Naive B cell (primary cell): ENCODE data around the gene BAZ2B. TPM values are rescaled to one million over a fixed set of nuclear protein-coding genes. Genes with fewer than 3 reads are reported as not detected.

Source experiments
- ATAC-seq, 2 donors: fragments of 150-1000 bp; cut with Tn5 transposase; 2 replicates each; pipeline ENCODE4 v1.10.0; 2021; ENCODE audit warnings: low read depth in 2 of 2, mild to moderate bottlenecking in 2 of 2, moderate library complexity in 2 of 2
- DNase-seq: peaks from one replicate; pipeline ENCODE4 v3.0.0; 2022
- H3K27ac Mint-ChIP-seq, 6 donors: one replicate each; pipeline ENCODE4 v1.8.0; 2020 to 2022; ENCODE audit warnings: mild to moderate bottlenecking in 6 of 6, mixed read lengths in 6 of 6, moderate library complexity in 5 of 6, inconsistent platforms in 2 of 6
- H3K27me3 Mint-ChIP-seq, 3 donors: one replicate each; pipeline ENCODE4 v1.8.0; 2021 to 2022; ENCODE audit warnings: mixed read lengths in 3 of 3, mild to moderate bottlenecking in 1 of 3
- H3K36me3 Mint-ChIP-seq, 2 donors: one replicate each; pipeline ENCODE4 v1.8.0; 2020 to 2022; ENCODE audit warnings: mixed read lengths in 2 of 2, inconsistent platforms in 1 of 2, mild to moderate bottlenecking in 1 of 2
- H3K4me1 Mint-ChIP-seq, 3 donors: one replicate each; pipeline ENCODE4 v1.8.0; 2020 to 2022; ENCODE audit warnings: mixed read lengths in 3 of 3, inconsistent platforms in 1 of 3, mild to moderate bottlenecking in 1 of 3, moderate library complexity in 1 of 3
- H3K4me3 Mint-ChIP-seq, 8 donors: one replicate each; pipeline ENCODE4 v1.8.0; 2020 to 2022; ENCODE audit warnings: mild to moderate bottlenecking in 8 of 8, mixed read lengths in 8 of 8, moderate library complexity in 8 of 8, inconsistent platforms in 2 of 8
- H3K9me3 Mint-ChIP-seq, 7 donors: one replicate each; pipeline ENCODE4 v1.8.0; 2020 to 2022; ENCODE audit warnings: mixed read lengths in 7 of 7, mild to moderate bottlenecking in 5 of 7, inconsistent platforms in 2 of 7, moderate library complexity in 1 of 7
- polyA plus RNA-seq, 6 donors: library from polyadenylated mRNA; unstranded; fragments of 300-500 nt; fragmentation: Illumina TruSeq; gene quantifications; one replicate each; pipeline ENCODE4 v1.2.3, GENCODE V29; 2021; ENCODE audit warnings: low read depth in 6 of 6

Gene BAZ2B
- polyA plus RNA-seq, 6 donors from 2014 or later = 15.2 to 30.5 (median 23.1) TPM

- H3K4me1 Mint-ChIP-seq = peaks cover 9 to 19% (median 10%) of the 10 kb centered on the region in 3 donors
- H3K36me3 Mint-ChIP-seq = peaks cover under 1 to 6% of the 10 kb centered on the region in 2 donors
- DNase-seq (no peak), ATAC-seq (no peak)
- no peaks in the 10 kb centered on the region for H3K27me3 Mint-ChIP-seq
- H3K9me3 Mint-ChIP-seq = peaks cover 0 to 2% (median 0%) of the 10 kb centered on the region in 7 donors
- H3K27ac Mint-ChIP-seq = no peak overlapping the region
- H3K4me3 Mint-ChIP-seq = no peak overlapping the region
Observed at GRCh38 chr2:159455330-159455918, 160.9 kb downstream of the BAZ2B start.

- Mint-ChIP-seq H3K4me3 (no peak overlapping the region), H3K36me3 (peaks cover 4 to 6% of the 10 kb centered on the region in 2 donors), H3K27ac (no peak overlapping the region), H3K27me3 (no peaks in the 10 kb centered on the region), H3K9me3 (peaks cover 0 to 2% (median 0%) of the 10 kb centered on the region in 7 donors), H3K4me1 (peaks cover 9 to 21% (median 10%) of the 10 kb centered on the region in 3 donors)
- no peak for DNase-seq
- no peak for ATAC-seq
Observed at GRCh38 chr2:159454185-159454584, 162.2 kb downstream of the BAZ2B start.

GRCh38 chr2:159450180-159450579 lies 166.2 kb downstream of the BAZ2B start:
- H3K27me3 Mint-ChIP-seq = no peaks in the 10 kb centered on the region
- peaks cover 0 to 3% (median 0%) of the 10 kb centered on the region in 7 donors for H3K9me3 Mint-ChIP-seq
- no peak overlapping the region for H3K4me3 Mint-ChIP-seq
- H3K36me3 Mint-ChIP-seq = peaks cover 17 to 25% of the 10 kb centered on the region in 2 donors
- no peak for ATAC-seq
- peaks cover 0 to 1% (median under 1%) of the 10 kb centered on the region in 3 donors for H3K4me1 Mint-ChIP-seq
- peak overlapping the region in 1 of 6 donors; percentile 75 for H3K27ac Mint-ChIP-seq
- DNase-seq = no peak

GRCh38 chr2:159449504-159450124 lies 166.7 kb downstream of the BAZ2B start:
- peak overlapping the region in 1 of 6 donors; percentile 53 for H3K27ac Mint-ChIP-seq
- no peak for DNase-seq
- H3K27me3 Mint-ChIP-seq = no peaks in the 10 kb centered on the region
- H3K4me1 Mint-ChIP-seq = peaks cover 0 to 1% (median 0%) of the 10 kb centered on the region in 3 donors
- H3K9me3 Mint-ChIP-seq = peaks cover 0 to 3% (median 0%) of the 10 kb centered on the region in 7 donors
- no peak for ATAC-seq
- no peak overlapping the region for H3K4me3 Mint-ChIP-seq
- H3K36me3 Mint-ChIP-seq = peaks cover 23 to 31% of the 10 kb centered on the region in 2 donors

GRCh38 chr2:159446817-159447216 lies 169.5 kb downstream of the BAZ2B start:
- Mint-ChIP-seq H3K27me3 (no peaks in the 10 kb centered on the region), H3K36me3 (peaks cover 34 to 37% of the 10 kb centered on the region in 2 donors), H3K4me1 (peaks cover 0 to 1% (median 0%) of the 10 kb centered on the region in 3 donors), H3K4me3 (no peak overlapping the region), H3K9me3 (peaks cover 0 to 3% (median 0%) of the 10 kb centered on the region in 7 donors), H3K27ac (no peak overlapping the region)
- DNase-seq = no peak
- ATAC-seq = no peak

- peaks cover 34 to 37% of the 10 kb centered on the region in 2 donors for H3K36me3 Mint-ChIP-seq
- ATAC-seq (no peak), DNase-seq (no peak)
- H3K27me3 Mint-ChIP-seq = no peaks in the 10 kb centered on the region
- H3K27ac Mint-ChIP-seq = no peak overlapping the region
- H3K4me3 Mint-ChIP-seq = peak overlapping the region in 1 of 8 donors; percentile 44
- peaks cover 0 to 3% (median 0%) of the 10 kb centered on the region in 7 donors for H3K9me3 Mint-ChIP-seq
- H3K4me1 Mint-ChIP-seq = peaks cover 0 to 1% (median 0%) of the 10 kb centered on the region in 3 donors
Observed at GRCh38 chr2:159446201-159446600, 170.1 kb downstream of the BAZ2B start.

- no peaks in the 10 kb centered on the region for H3K27me3 Mint-ChIP-seq
- H3K4me3 Mint-ChIP-seq = no peak overlapping the region
- H3K36me3 Mint-ChIP-seq = peaks cover 32 to 37% of the 10 kb centered on the region in 2 donors
- no peak for DNase-seq
- ATAC-seq = no peak
- peaks cover 0 to 1% (median 0%) of the 10 kb centered on the region in 3 donors for H3K4me1 Mint-ChIP-seq
- H3K9me3 Mint-ChIP-seq = peaks cover 0 to 3% (median 0%) of the 10 kb centered on the region in 7 donors
- no peak overlapping the region for H3K27ac Mint-ChIP-seq
Observed at GRCh38 chr2:159445307-159445706, 171.0 kb downstream of the BAZ2B start.

- H3K4me3 Mint-ChIP-seq = no peak overlapping the region
- no peaks in the 10 kb centered on the region for H3K27me3 Mint-ChIP-seq
- peaks cover 31 to 39% of the 10 kb centered on the region in 2 donors for H3K36me3 Mint-ChIP-seq
- peaks cover 0 to 3% (median 0%) of the 10 kb centered on the region in 7 donors for H3K9me3 Mint-ChIP-seq
- DNase-seq (no peak), ATAC-seq (no peak)
- H3K27ac Mint-ChIP-seq = no peak overlapping the region
- H3K4me1 Mint-ChIP-seq = no peaks in the 10 kb centered on the region
Observed at GRCh38 chr2:159444754-159445153, 171.6 kb downstream of the BAZ2B start.

- peak overlapping the region in 1 of 6 donors; percentile 36 for H3K27ac Mint-ChIP-seq
- H3K9me3 Mint-ChIP-seq = peaks cover 0 to 3% (median 0%) of the 10 kb centered on the region in 7 donors
- no peak overlapping the region for H3K4me3 Mint-ChIP-seq
- DNase-seq = no peak
- no peaks in the 10 kb centered on the region for H3K27me3 Mint-ChIP-seq
- H3K36me3 Mint-ChIP-seq = peaks cover 47 to 50% of the 10 kb centered on the region in 2 donors
- ATAC-seq = no peak
- H3K4me1 Mint-ChIP-seq = no peaks in the 10 kb centered on the region
Observed at GRCh38 chr2:159442159-159442852, 174.0 kb downstream of the BAZ2B start.

- Mint-ChIP-seq H3K27ac (no peak overlapping the region), H3K27me3 (no peaks in the 10 kb centered on the region), H3K9me3 (peaks cover 0 to 3% (median 0%) of the 10 kb centered on the region in 7 donors), H3K36me3 (peaks cover 40 to 41% of the 10 kb centered on the region in 2 donors), H3K4me1 (no peaks in the 10 kb centered on the region), H3K4me3 (no peak overlapping the region)
- no peak for DNase-seq
- no peak for ATAC-seq
Observed at GRCh38 chr2:159441182-159441581, 175.2 kb downstream of the BAZ2B start.

GRCh38 chr2:159439421-159439820 lies 176.9 kb downstream of the BAZ2B start:
- Mint-ChIP-seq H3K27me3 (no peaks in the 10 kb centered on the region), H3K4me1 (no peaks in the 10 kb centered on the region), H3K9me3 (peaks cover 0 to 3% (median 0%) of the 10 kb centered on the region in 7 donors), H3K27ac (no peak overlapping the region), H3K4me3 (no peak overlapping the region), H3K36me3 (peaks cover 23 to 27% of the 10 kb centered on the region in 2 donors)
- ATAC-seq (no peak), DNase-seq (no peak)

GRCh38 chr2:159438720-159439353 lies 177.5 kb downstream of the BAZ2B start:
- no peaks in the 10 kb centered on the region for H3K4me1 Mint-ChIP-seq
- H3K27me3 Mint-ChIP-seq = no peaks in the 10 kb centered on the region
- H3K27ac Mint-ChIP-seq = peak overlapping the region in 2 of 6 donors; percentile 1 to 53
- DNase-seq (no peak), ATAC-seq (no peak)
- peaks cover 0 to 3% (median 0%) of the 10 kb centered on the region in 7 donors for H3K9me3 Mint-ChIP-seq
- H3K36me3 Mint-ChIP-seq = peaks cover 18 to 22% of the 10 kb centered on the region in 2 donors
- no peak overlapping the region for H3K4me3 Mint-ChIP-seq

- Mint-ChIP-seq H3K9me3 (peaks cover 0 to 3% (median 0%) of the 10 kb centered on the region in 7 donors), H3K36me3 (peaks cover 19 to 24% of the 10 kb centered on the region in 2 donors), H3K4me1 (no peaks in the 10 kb centered on the region), H3K27ac (peak overlapping the region in 2 of 6 donors; percentile 48 to 53), H3K4me3 (no peak overlapping the region), H3K27me3 (no peaks in the 10 kb centered on the region)
- no peak for ATAC-seq
- no peak for DNase-seq
Observed at GRCh38 chr2:159438284-159438683, 178.1 kb downstream of the BAZ2B start.
